HG02610 (cell line): ENCODE measurements around the gene SLCO3A1.
A peak's percentile ranks its signal among the peaks of the same experiment; 100 is the strongest.

Experiments
- ATAC-seq: cut with Tn5 transposase; IDR thresholded peaks from one replicate; pipeline ENCODE4 v1.9.1; 2021; ENCODE audit warnings: mild to moderate bottlenecking, moderate library complexity; ENCODE audit not compliant: unreplicated experiment

Gene SLCO3A1

GRCh38 chr15:91936927-91937326, 83.4 kb downstream of the SLCO3A1 start:
- ATAC-seq, result no peak

GRCh38 chr15:91938136-91938535, 84.6 kb downstream of the SLCO3A1 start:
- no peak for ATAC-seq

GRCh38 chr15:91939403-91939831, 85.9 kb downstream of the SLCO3A1 start:
- ATAC-seq, result no peak

- ATAC-seq, result no peak
These were observed 87.2 kb downstream of the SLCO3A1 start for GRCh38 chr15:91940496-91941381.

- ATAC-seq, result no peak
These were observed 88.6 kb downstream of the SLCO3A1 start for GRCh38 chr15:91941871-91942658.

GRCh38 chr15:91942720-91943394, 89.3 kb downstream of the SLCO3A1 start:
- ATAC-seq, result peak; percentile 53

GRCh38 chr15:91944331-91944730, 90.8 kb downstream of the SLCO3A1 start:
- no peak for ATAC-seq

- no peak for ATAC-seq
These were observed 91.9 kb downstream of the SLCO3A1 start for GRCh38 chr15:91945385-91945784.

- ATAC-seq, result no peak
These were observed 92.6 kb downstream of the SLCO3A1 start for GRCh38 chr15:91946075-91946474.

- no peak for ATAC-seq
These were observed 93.2 kb downstream of the SLCO3A1 start for GRCh38 chr15:91946581-91947292.

GRCh38 chr15:91947293-91947679, 93.8 kb downstream of the SLCO3A1 start:
- no peak for ATAC-seq

GRCh38 chr15:91947683-91948608, 94.4 kb downstream of the SLCO3A1 start:
- no peak for ATAC-seq

GRCh38 chr15:91949361-91949760, 95.9 kb downstream of the SLCO3A1 start:
- ATAC-seq, result no peak

GRCh38 chr15:91950054-91950453, 96.5 kb downstream of the SLCO3A1 start:
- ATAC-seq, result no peak

GRCh38 chr15:91950631-91951329, 97.3 kb downstream of the SLCO3A1 start:
- ATAC-seq, result no peak

GRCh38 chr15:91952216-91952615, 98.7 kb downstream of the SLCO3A1 start:
- no peak for ATAC-seq

- no peak for ATAC-seq
These were observed 99.9 kb downstream of the SLCO3A1 start for GRCh38 chr15:91953432-91953831.

- no peak for ATAC-seq
These were observed 100.8 kb downstream of the SLCO3A1 start for GRCh38 chr15:91954292-91954691.
